Astrocyte of the hippocampus (primary cell): ENCODE data around the gene CLN3.
"Not testable (repeated sequence)": the region's sequence is repeated elsewhere in the genome, so short reads cannot be mapped to it uniquely, and the experiment has no call there.

Source experiments
- DNase-seq: peaks from one replicate; pipeline ENCODE4 v3.0.0; 2011; ENCODE audit warnings: low read depth, low spot score

Gene CLN3

DNA sequence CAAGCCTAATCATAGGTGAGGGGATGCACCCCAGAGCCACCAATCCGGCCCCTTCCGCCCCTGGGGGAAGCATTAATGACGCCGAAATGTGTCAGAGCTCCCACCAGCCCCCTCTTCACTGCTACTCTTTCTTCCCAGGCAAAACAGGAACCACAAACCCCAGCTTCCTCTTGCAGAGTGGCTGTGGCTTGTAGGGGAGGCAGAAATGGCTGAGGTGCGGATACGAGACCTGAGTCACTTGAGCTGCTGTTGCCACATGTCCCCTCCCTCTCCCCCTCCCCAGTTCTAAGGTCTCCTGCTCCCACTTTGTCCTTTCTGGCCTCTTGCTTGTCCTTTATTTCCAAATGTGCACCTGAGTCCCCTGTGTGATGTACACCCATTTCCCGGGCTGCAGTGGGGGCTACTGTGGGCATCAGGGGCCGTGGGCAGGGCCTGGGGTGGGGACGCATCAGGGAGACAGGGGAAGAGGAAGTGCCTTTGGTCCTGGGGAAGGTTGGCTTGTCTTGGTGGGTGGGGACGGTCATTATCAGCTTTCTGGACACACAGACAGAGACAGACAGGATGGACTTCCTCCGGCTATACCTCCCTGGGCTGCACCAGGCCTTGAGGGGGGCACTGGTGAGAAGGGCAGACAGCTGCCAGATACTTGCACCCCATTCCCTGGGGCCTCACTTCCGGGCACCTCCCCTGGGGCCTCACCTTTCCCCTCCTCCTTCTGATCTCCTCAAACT, 2.4 kb upstream of the CLN3 start, which contains the start of gene APOBR:
Gene APOBR (plus strand): TSS at position 523 of the 731 bp plus-strand sequence. CDS start 39 bp downstream, at position 562.
- no peak for DNase-seq

DNA sequence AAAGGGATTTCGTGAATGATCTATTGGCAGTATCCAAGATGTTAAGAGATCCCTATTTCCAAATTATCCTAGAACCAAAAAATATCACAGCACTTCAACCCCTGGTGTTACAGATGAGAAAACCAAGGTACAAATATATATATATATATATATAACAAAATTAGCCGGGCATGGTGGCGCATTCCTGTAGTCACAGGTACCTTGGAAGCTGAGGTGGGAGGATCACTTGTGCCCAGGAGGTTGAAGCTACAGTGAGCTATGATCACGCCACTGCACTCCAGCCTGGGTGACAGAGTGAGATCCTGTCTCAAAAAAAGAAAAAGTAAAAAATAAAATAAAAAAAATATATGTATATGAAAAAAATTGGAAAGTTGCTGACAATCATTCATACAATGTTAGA, 637 bp upstream of the CLN3 start:
- DNase-seq = no peak

GRCh38 chr16:28491230-28491969, 474 bp downstream of the CLN3 start:
- peak; percentile 34 for DNase-seq

DNA sequence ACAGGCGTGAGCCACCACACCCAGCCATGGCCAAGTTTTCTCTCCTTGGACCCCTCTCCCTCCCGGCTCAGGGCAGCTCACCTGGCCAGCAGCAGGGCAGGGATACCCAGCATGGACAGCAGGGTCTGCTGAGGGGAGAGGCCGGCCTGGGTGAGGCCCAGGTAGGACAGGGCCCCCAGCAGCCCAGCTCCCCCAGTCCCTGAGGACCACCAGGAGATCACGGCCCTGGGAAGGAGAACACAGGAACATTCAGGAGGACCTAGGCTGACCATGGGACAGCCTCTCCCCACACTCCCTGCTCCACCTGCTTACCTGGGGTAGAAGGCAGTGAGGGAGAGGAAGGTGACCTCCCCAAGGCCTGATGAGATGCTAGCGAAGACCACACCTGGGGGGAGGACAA, 5.6 kb downstream of the CLN3 start:
- DNase-seq = no peak

GRCh38 chr16:28483361-28483760, 8.5 kb downstream of the CLN3 start:
- not testable (repeated sequence) for DNase-seq

GRCh38 chr16:28482026-28482425, 9.8 kb downstream of the CLN3 start:
- no peak for DNase-seq

GRCh38 chr16:28478506-28479180, 13.2 kb downstream of the CLN3 start:
- DNase-seq = no peak

GRCh38 chr16:28477311-28477920, 14.5 kb downstream of the CLN3 start:
- no peak for DNase-seq

- no peak for DNase-seq
Observed at GRCh38 chr16:28475221-28475620, 16.7 kb downstream of the CLN3 start.

DNA sequence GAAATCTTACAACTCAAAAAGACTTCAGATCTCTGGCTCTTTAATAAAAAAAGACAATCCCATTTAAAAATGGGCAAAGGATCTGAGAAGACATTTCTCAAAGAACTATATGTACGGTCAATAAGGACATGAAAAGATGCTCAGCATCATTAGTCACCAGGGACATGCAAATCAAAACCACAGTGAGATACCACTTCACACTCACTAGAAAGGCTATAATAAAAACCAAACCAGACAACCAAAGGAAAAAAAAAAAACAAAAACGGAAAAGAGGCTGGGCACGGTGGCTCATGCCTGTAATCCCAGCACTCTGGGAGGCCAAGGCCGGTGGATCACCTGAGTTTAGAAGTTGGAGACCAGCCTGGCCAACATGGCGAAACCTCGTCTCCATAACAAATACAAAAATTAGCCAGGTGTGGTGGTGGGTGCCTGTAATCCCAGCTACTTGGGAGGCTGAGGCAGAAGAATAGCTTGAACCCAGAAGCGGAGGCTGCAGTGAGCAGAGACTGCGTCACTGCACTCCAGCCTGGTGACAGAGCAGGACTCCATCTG, 18.1 kb downstream of the CLN3 start:
- DNase-seq = peak; percentile 50

GRCh38 chr16:28447081-28447480, 44.8 kb downstream of the CLN3 start:
- not testable (repeated sequence) for DNase-seq

- DNase-seq = not testable (repeated sequence)
Observed at GRCh38 chr16:28446388-28446787, 45.5 kb downstream of the CLN3 start.

- not testable (repeated sequence) for DNase-seq
Observed at GRCh38 chr16:28443943-28444342, 47.9 kb downstream of the CLN3 start.

DNA sequence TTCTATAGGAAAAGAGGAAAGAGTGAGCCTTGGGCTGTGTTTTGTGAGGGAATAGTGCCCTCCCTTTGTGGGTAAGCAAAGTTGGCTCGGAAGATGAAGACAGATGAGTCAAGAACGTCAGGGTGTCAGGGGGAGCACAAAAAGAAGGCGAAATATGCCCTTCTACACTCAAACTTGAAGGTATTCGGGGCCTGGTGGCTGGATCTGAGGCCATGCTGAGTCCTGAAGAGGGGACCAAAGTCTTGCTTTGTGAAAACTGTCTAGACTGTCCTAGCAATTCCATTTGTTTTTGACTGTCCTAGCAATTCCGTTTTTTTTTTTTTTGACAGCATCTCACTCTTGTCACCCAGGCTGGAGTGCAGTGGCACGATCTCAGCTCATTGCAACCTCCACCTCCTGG, 53.0 kb downstream of the CLN3 start:
- not testable (repeated sequence) for DNase-seq

- not testable (repeated sequence) for DNase-seq
Observed at GRCh38 chr16:28435340-28435739, 56.5 kb downstream of the CLN3 start.
